Measurements from ENCODE around the gene ELAVL3.
A peak's percentile ranks its signal among the peaks of the same experiment; 100 is the strongest.

DNA sequence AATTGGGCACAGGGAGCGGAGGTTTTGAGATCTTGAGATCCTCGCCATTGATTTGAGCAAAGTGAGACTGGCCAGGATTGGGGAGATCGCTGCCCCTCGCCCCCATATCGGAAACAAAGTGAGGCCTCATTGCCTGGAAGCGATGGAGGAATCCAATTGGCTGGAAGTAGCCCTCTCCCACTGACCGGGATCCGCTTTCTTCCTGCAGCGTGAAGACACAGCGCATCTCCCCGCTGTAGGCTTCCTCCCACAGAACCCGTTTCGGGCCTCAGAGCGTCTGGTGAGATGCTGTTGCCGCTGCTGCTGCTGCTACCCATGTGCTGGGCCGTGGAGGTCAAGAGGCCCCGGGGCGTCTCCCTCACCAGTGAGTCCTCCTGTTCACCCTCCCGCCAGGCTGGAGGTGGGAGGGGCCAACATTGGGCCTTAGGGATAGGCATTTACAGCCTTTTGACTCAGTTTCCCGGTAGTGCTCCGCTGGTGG is 45.0 kb downstream of the ELAVL3 start:
- TF ChIP-seq, protein P1, sequence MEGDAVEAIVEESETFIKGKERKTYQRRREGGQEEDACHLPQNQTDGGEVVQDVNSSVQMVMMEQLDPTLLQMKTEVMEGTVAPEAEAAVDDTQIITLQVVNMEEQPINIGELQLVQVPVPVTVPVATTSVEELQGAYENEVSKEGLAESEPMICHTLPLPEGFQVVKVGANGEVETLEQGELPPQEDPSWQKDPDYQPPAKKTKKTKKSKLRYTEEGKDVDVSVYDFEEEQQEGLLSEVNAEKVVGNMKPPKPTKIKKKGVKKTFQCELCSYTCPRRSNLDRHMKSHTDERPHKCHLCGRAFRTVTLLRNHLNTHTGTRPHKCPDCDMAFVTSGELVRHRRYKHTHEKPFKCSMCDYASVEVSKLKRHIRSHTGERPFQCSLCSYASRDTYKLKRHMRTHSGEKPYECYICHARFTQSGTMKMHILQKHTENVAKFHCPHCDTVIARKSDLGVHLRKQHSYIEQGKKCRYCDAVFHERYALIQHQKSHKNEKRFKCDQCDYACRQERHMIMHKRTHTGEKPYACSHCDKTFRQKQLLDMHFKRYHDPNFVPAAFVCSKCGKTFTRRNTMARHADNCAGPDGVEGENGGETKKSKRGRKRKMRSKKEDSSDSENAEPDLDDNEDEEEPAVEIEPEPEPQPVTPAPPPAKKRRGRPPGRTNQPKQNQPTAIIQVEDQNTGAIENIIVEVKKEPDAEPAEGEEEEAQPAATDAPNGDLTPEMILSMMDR (IDR thresholded peaks at IDR 0.05), result no peak
- TF ChIP-seq POLR2A (IDR thresholded peaks at IDR 0.05), result peak in 1 of 2 donors; percentile 6

All from Peyer's patch (tissue), 4 donors.